ENCODE measurements around the gene TRAM2.

Gene TRAM2

GRCh38 chr6:52564856-52565255 is 12.0 kb downstream of the TRAM2 start:
- ATAC-seq = no peak
- TF ChIP-seq PPARA (CRISPR knock-in tag; IDR thresholded peaks at IDR 0.05; ENCODE audit: borderline replicate concordance) (no peak), ISL1 (CRISPR knock-in tag; IDR thresholded peaks at IDR 0.05) (no peak), ZFP30 (CRISPR knock-in tag; IDR thresholded peaks at IDR 0.05) (no peak), ESRRG (CRISPR knock-in tag; IDR thresholded peaks at IDR 0.05) (no peak), ZFP3 (CRISPR knock-in tag; IDR thresholded peaks at IDR 0.05) (no peak), ZNF8 (CRISPR knock-in tag; IDR thresholded peaks at IDR 0.05) (no peak), POU6F1 (CRISPR knock-in tag; IDR thresholded peaks at IDR 0.05; ENCODE audit: borderline replicate concordance, low read depth) (no peak), ZNF565 (CRISPR knock-in tag; conservative IDR thresholded peaks at IDR 0.05; ENCODE audit: low read depth) (no peak), TOX (CRISPR knock-in tag; IDR thresholded peaks at IDR 0.05; ENCODE audit: borderline replicate concordance) (no peak), SNAI2 (CRISPR knock-in tag; IDR thresholded peaks at IDR 0.05) (no peak), ZNF70 (CRISPR knock-in tag; IDR thresholded peaks at IDR 0.05) (no peak), GLIS3 (CRISPR knock-in tag; IDR thresholded peaks at IDR 0.05) (no peak), CSDC2 (CRISPR knock-in tag; IDR thresholded peaks at IDR 0.05) (no peak), ZC3H10 (CRISPR knock-in tag; IDR thresholded peaks at IDR 0.05) (no peak), BACH2 (CRISPR knock-in tag; IDR thresholded peaks at IDR 0.05; ENCODE audit: borderline replicate concordance) (no peak)
- TF ChIP-seq, protein P1, sequence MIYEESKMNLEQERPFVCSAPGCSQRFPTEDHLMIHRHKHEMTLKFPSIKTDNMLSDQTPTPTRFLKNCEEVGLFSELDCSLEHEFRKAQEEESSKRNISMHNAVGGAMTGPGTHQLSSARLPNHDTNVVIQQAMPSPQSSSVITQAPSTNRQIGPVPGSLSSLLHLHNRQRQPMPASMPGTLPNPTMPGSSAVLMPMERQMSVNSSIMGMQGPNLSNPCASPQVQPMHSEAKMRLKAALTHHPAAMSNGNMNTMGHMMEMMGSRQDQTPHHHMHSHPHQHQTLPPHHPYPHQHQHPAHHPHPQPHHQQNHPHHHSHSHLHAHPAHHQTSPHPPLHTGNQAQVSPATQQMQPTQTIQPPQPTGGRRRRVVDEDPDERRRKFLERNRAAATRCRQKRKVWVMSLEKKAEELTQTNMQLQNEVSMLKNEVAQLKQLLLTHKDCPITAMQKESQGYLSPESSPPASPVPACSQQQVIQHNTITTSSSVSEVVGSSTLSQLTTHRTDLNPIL (CRISPR knock-in tag; IDR thresholded peaks at IDR 0.05; ENCODE audit: low read depth) = no peak
- TF ChIP-seq, protein P2, sequence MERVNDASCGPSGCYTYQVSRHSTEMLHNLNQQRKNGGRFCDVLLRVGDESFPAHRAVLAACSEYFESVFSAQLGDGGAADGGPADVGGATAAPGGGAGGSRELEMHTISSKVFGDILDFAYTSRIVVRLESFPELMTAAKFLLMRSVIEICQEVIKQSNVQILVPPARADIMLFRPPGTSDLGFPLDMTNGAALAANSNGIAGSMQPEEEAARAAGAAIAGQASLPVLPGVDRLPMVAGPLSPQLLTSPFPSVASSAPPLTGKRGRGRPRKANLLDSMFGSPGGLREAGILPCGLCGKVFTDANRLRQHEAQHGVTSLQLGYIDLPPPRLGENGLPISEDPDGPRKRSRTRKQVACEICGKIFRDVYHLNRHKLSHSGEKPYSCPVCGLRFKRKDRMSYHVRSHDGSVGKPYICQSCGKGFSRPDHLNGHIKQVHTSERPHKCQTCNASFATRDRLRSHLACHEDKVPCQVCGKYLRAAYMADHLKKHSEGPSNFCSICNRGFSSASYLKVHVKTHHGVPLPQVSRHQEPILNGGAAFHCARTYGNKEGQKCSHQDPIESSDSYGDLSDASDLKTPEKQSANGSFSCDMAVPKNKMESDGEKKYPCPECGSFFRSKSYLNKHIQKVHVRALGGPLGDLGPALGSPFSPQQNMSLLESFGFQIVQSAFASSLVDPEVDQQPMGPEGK (CRISPR knock-in tag; IDR thresholded peaks at IDR 0.05; ENCODE audit: borderline replicate concordance) = no peak
- TF ChIP-seq, protein P3, sequence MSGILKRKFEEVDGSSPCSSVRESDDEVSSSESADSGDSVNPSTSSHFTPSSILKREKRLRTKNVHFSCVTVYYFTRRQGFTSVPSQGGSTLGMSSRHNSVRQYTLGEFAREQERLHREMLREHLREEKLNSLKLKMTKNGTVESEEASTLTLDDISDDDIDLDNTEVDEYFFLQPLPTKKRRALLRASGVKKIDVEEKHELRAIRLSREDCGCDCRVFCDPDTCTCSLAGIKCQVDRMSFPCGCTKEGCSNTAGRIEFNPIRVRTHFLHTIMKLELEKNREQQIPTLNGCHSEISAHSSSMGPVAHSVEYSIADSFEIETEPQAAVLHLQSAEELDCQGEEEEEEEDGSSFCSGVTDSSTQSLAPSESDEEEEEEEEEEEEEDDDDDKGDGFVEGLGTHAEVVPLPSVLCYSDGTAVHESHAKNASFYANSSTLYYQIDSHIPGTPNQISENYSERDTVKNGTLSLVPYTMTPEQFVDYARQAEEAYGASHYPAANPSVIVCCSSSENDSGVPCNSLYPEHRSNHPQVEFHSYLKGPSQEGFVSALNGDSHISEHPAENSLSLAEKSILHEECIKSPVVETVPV (CRISPR knock-in tag; IDR thresholded peaks at IDR 0.05) = no peak
- TF ChIP-seq, protein P4, sequence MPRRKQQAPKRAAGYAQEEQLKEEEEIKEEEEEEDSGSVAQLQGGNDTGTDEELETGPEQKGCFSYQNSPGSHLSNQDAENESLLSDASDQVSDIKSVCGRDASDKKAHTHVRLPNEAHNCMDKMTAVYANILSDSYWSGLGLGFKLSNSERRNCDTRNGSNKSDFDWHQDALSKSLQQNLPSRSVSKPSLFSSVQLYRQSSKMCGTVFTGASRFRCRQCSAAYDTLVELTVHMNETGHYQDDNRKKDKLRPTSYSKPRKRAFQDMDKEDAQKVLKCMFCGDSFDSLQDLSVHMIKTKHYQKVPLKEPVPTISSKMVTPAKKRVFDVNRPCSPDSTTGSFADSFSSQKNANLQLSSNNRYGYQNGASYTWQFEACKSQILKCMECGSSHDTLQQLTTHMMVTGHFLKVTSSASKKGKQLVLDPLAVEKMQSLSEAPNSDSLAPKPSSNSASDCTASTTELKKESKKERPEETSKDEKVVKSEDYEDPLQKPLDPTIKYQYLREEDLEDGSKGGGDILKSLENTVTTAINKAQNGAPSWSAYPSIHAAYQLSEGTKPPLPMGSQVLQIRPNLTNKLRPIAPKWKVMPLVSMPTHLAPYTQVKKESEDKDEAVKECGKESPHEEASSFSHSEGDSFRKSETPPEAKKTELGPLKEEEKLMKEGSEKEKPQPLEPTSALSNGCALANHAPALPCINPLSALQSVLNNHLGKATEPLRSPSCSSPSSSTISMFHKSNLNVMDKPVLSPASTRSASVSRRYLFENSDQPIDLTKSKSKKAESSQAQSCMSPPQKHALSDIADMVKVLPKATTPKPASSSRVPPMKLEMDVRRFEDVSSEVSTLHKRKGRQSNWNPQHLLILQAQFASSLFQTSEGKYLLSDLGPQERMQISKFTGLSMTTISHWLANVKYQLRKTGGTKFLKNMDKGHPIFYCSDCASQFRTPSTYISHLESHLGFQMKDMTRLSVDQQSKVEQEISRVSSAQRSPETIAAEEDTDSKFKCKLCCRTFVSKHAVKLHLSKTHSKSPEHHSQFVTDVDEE (CRISPR knock-in tag; IDR thresholded peaks at IDR 0.05) = no peak

DNA sequence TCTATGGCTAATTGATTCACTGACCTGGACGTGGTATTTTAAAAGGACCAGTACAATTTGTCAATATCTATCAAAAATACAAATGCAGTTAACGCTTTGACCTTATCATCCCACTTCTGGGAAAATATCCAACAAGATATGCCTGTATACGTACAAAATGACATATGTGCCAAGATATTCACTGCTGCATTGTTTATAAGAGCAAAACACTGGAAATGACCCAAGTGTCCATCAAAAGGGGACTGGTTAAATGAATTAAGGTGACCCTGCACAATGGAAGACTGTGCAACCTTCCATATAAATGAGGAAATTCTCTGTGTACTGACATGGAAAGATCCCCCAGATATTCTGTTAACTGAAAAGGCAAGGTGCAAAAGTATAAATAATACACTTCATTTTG is 13.9 kb downstream of the TRAM2 start:
- TF ChIP-seq GLIS3 (CRISPR knock-in tag; IDR thresholded peaks at IDR 0.05) (no peak), ISL1 (CRISPR knock-in tag; IDR thresholded peaks at IDR 0.05) (no peak), CSDC2 (CRISPR knock-in tag; IDR thresholded peaks at IDR 0.05) (no peak), RARB (CRISPR knock-in tag; IDR thresholded peaks at IDR 0.05) (no peak), TCF4 (CRISPR knock-in tag; IDR thresholded peaks at IDR 0.05; ENCODE audit: borderline replicate concordance) (no peak), OSR1 (CRISPR knock-in tag; IDR thresholded peaks at IDR 0.05) (no peak), ARNTL (CRISPR knock-in tag; IDR thresholded peaks at IDR 0.05; ENCODE audit: borderline replicate concordance, low read depth) (no peak), ZNF565 (CRISPR knock-in tag; conservative IDR thresholded peaks at IDR 0.05; ENCODE audit: low read depth) (no peak), POU6F1 (CRISPR knock-in tag; IDR thresholded peaks at IDR 0.05; ENCODE audit: borderline replicate concordance, low read depth) (no peak)
- TF ChIP-seq, protein P4 (CRISPR knock-in tag; IDR thresholded peaks at IDR 0.05) = no peak
- TF ChIP-seq, protein P1 (CRISPR knock-in tag; IDR thresholded peaks at IDR 0.05; ENCODE audit: low read depth) = no peak

More for the DNA sequence above, 13.9 kb downstream of the TRAM2 start:
- ATAC-seq = no peak

Measured in SK-N-SH treated with all-trans-retinoic acid at 6 μM for 48 hours (cell line).